Measurements from ENCODE around the gene LHFPL3.

LHFPL3 gene

DNA sequence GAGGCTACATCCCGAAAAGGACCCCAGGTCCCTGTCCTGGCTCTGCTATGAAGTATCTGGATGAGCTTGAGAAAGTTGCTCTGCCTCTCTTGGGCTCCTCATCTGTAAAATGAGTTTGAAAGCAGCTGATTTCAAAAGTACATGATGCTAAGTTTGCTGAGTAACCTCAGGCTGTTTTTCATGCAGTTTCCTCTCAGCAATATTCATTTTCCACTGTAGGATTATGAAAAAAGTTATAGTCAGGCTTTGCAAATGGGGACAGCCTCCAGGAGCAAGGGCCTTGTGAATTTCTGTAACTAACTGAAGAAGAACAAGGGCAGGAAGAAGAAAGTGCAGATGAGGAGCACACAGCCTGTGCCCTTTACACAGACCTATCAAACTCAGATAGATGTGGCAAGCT, 518.3 kb downstream of the LHFPL3 start:
- no peak for DNase-seq (ENCODE audit: low read depth)

DNA sequence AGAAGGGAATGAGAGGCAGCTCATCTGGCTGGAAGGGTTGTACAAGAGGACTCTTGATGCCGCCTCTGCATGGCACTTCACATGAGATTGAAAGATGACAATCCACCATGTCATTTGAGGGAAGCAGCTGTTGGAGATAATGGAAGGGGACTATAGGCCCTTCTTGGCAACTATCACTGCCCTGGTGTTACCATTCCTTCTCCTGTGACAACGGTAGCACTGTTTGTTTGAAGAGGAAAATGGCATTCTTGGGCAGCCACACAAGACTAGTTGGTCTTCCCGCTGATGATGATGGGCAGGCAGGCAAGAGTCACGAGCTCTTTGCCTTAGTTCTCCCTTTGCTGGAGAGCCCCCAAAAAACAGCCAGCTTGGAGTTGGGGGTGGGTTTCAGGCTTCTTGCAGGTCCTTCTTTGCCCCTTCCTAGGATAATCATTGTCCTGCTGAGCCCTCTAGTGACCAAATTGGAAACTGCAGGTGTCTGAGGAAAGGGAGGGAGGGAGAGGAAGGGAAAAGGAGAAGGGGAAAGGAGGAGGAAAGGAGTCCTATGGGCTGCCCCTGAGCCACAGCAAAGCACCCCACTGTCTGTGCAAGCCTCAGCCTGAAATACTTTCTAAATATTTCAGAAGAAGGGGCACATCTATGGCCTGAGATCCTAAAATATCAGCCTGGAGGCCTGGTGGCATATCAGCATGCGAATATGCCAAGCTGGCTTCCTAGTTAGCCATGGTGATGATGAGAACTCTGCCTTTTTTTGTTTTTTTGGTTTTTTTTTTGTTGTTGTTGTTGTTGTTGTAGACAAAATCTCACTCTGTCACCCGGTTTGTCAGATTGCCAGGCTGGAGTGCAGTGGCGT, 520.0 kb downstream of the LHFPL3 start:
- peak; percentile 27 for DNase-seq (ENCODE audit: low read depth)

DNA sequence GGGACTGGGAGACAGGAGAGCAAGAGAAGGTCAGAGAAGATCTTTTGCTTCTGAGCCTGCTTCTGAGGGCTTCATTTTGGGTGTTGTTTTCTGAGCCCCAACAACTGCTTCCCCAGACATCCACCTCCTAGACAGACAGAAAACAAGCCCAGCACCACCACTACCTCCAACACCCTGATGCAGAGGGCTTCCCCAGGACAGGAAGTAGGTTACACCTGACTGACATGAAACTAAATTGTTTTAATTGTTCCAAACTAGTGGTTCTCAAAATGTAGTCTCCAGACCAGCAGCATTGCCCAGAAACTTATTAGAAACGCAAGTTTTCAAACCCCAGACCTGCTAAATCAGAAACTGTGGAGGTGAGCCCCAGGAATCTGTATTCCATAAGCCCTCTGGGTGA, 522.0 kb downstream of the LHFPL3 start:
- DNase-seq (ENCODE audit: low read depth) = no peak

- DNase-seq (ENCODE audit: low read depth) = no peak
Measured at GRCh38 chr7:104851268-104851667, 522.9 kb downstream of the LHFPL3 start.

- DNase-seq (ENCODE audit: low read depth) = no peak
Measured at GRCh38 chr7:104852386-104852785, 524.0 kb downstream of the LHFPL3 start.

- no peak for DNase-seq (ENCODE audit: low read depth)
Measured at GRCh38 chr7:104855861-104856260, 527.5 kb downstream of the LHFPL3 start.

DNA sequence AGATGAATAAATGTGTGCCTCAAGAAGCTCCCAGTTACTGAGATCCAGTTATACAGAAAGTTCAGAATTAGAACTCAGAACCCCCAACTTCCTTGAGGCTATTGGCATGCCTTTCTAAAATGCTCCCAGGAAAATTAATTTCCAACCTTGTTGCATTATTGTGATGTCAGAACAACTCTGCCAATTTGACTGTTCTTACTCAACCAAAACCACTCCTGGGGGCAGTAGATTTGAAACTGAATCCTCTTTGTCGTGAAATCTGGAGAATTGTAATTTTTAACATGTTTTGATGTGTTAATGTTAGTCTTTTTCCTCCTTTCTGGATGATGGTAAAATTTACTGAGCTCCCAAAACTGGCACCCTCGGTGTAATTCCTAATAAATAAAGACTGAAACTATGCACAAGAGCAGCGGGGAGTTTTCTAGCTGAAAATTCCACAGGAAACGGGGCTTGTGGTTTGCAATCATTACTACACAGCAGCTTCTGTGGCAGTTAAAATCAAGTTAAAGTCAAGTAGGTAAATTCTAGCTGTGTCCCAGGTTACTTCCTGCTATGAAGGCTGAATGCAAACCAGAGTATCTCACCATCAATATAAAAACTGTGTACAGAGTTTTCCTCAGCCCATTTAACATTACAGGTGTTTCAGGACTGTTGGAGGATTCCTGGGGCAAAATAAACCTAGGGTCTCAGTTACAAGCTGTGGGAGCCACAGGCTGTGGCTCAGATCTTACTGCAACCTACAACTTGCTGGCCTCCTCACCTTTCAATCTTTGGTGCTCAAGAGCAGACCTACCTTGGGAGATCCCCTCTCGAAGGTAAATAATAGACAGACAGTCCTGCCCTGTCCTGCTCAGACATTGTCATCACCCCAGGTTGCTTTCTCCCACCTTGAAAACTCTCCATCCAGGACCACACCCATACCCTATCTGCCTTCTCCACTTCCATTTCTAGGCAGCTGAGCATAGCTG, 529.3 kb downstream of the LHFPL3 start:
- no peak for DNase-seq (ENCODE audit: low read depth)

GRCh38 chr7:104859754-104860426, 531.5 kb downstream of the LHFPL3 start:
- DNase-seq (ENCODE audit: low read depth) = no peak

- no peak for DNase-seq (ENCODE audit: low read depth)
Measured at GRCh38 chr7:104861729-104862390, 533.5 kb downstream of the LHFPL3 start.

- no peak for DNase-seq (ENCODE audit: low read depth)
Measured at GRCh38 chr7:104862719-104863118, 534.3 kb downstream of the LHFPL3 start.

- DNase-seq (ENCODE audit: low read depth) = no peak
Measured at GRCh38 chr7:104873401-104873800, 545.0 kb downstream of the LHFPL3 start.

DNA sequence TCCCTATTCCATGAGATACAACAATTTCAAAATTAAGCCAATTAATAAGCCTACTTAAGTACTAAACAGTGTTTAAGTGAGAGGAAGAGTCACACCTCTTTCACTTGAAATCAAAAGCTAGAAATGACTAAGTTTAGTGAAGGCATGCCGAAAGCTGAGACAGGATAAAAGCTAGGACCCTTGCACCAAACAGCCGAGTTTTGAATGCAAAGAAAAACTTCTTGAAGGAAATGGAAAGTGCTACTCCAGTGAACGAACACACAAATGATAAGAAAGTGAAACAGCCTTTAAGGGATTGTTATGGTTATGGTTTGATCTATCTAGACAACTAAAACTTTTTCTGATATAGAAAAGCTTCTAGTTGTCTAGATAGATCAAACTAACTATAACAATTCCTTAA, 550.2 kb downstream of the LHFPL3 start:
- no peak for DNase-seq (ENCODE audit: low read depth)

DNA sequence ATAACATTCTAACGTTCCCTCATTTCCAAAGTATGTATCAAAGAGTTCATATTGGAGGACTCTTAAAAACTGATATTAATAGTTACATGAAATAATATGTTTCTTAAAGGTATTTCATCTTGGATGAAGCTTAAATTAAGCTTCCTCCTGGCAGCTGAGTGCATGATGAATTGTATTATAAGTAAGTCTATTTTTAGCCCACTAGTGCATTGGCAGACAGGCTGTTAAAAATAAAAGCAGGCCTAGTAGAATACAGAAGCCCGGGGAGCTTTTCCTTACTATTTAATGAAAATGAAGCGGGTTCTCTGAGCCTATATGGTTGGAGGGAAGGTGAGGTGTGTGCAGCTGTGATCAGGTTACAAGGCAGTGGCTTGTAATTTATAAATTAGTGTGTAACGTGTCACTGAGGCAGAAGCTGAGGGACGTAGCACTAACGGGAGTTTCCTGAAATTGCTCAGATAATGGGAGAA, 554.9 kb downstream of the LHFPL3 start:
- no peak for DNase-seq (ENCODE audit: low read depth)

DNA sequence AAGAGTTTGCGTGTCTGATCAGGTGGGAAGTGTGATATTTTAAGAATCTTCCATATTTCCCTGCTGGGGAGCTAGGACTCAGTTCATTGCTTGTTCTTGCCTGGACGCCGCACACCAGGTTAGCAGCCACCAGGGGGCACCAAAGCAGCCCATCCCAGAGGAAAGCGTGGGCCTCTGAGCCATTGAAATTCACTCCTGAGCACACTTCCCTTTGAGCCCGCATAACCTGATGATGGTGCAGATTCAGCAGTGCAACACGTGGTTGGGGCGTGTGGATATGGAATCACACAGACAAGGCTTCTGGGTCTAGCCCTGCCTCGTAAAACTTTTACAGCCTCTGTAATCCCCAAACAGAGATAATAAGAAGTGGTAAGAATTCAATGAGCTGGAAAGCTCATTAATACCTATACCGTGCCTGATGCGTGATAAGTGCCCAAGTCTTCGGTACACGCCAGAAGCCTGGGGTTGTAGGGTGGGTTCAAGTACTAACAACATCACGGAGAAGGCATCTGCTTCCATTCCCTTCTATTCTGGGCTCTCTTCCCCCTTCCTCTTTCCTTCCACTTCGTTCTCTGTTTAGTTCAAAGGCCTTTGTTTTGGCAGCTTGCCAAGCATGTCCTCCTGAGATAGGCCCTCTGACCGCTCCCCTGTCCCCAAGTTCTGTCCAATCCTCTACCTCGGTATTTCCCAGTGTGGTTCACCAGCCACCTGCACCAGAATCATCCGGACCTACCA, 555.5 kb downstream of the LHFPL3 start:
- peak; percentile 57 for DNase-seq (ENCODE audit: low read depth)

- DNase-seq (ENCODE audit: low read depth) = no peak
Measured at GRCh38 chr7:104886651-104887050, 558.2 kb downstream of the LHFPL3 start.

DNA sequence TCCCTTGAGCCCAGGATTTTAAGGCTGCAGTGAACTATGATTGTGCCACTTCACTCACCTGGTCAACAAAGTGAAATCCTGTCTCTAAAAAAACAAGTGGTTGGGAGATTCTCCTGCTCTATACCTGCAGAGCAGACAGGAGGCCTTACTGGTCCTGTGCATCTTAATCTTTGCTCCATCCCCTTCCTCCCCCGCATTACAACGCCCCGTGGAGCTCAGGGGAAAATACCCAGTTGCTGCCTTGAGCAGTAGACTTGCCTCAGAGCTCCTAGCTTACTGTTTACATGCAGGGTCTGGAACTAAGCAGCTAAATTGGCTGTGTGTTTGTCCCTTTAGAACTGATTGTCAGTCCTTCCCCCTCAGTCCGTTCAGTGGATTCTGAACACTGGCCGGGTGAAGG, 561.8 kb downstream of the LHFPL3 start:
- DNase-seq (ENCODE audit: low read depth) = no peak

- no peak for DNase-seq (ENCODE audit: low read depth)
Measured at GRCh38 chr7:104891949-104892348, 563.5 kb downstream of the LHFPL3 start.

GRCh38 chr7:104894314-104894713, 565.9 kb downstream of the LHFPL3 start:
- no peak for DNase-seq (ENCODE audit: low read depth)

GRCh38 chr7:104894726-104895521, 566.5 kb downstream of the LHFPL3 start:
- no peak for DNase-seq (ENCODE audit: low read depth)
